B cell (primary cell): ENCODE data around the gene TMC8. TPM values are rescaled to one million over a fixed set of nuclear protein-coding genes. Genes with fewer than 3 reads are reported as not detected.
A peak's percentile ranks its signal among the peaks of the same experiment; 100 is the strongest.

Source experiments
- ATAC-seq: fragments of 200-7000 bp; cut with Tn5 transposase; one replicate; pipeline ENCODE4 v1.10.0; 2021; ENCODE audit warnings: low read depth, mild to moderate bottlenecking, moderate number of reproducible peaks, moderate library complexity
- CTCF ChIA-PET: fragments of 350-600 bp; sonication (Branson Sonifier 250); formaldehyde crosslinking; loops from one replicate; lab custom pipeline; 2021; ENCODE audit warnings: antibody characterized with exemption, inconsistent platforms; lab: Charles Lee
- POLR2A ChIA-PET: fragments of 350-600 bp; sonication (Branson Sonifier 250); formaldehyde crosslinking; loops from one replicate; lab custom pipeline; 2021; ENCODE audit warnings: antibody characterized with exemption; lab: Charles Lee
- DNase-seq: peaks from one replicate; pipeline ENCODE4 v3.0.0; 2013
- H2AFZ ChIP-seq: 2 replicates; pipeline ENCODE4 v1.6.1; 2012; ENCODE audit warnings: mild to moderate bottlenecking, low read depth, low read length; ENCODE audit not compliant: insufficient read depth, poor library complexity, severe bottlenecking
- H3K27ac ChIP-seq, 2 donors: 1 replicate in 1 of 2; 2 replicates in 1 of 2; pipeline ENCODE4 v1.5.1; 2012 to 2013; ENCODE audit warnings: low read length in 2 of 2, mild to moderate bottlenecking in 2 of 2, moderate library complexity in 1 of 2
- H3K27me3 ChIP-seq, 4 experiments: fragments of 200-600 bp in 1 of 4; sonication (generic) in 1 of 4; replicated peaks in 1 of 4; 1 replicate in 2 of 4; 2 replicates in 2 of 4; pipeline versions ENCODE4 v1.6.1 to v1.7.0; 2013 to 2016; ENCODE audit warnings: low read length in 3 of 4, mild to moderate bottlenecking in 2 of 4, mixed read lengths in 1 of 4, moderate library complexity in 1 of 4; ENCODE audit not compliant: insufficient read depth in 4 of 4, control insufficient read depth in 3 of 4; ENCODE audit errors: control extremely low read depth in 1 of 4
- H3K36me3 ChIP-seq, 2 experiments: replicated peaks in 1 of 2; 1 replicate in 1 of 2; 2 replicates in 1 of 2; pipeline versions ENCODE4 v1.6.1 to v1.7.1; 2013; ENCODE audit warnings: low read length in 1 of 2; ENCODE audit not compliant: insufficient read depth in 2 of 2, control insufficient read depth in 1 of 2; ENCODE audit errors: control extremely low read depth in 1 of 2, extremely low read depth in 1 of 2
- H3K4me1 ChIP-seq, 2 donors: fragments of 200-600 bp in 1 of 2; sonication (generic) in 1 of 2; 1 replicate in 1 of 2; 2 replicates in 1 of 2; pipeline versions ENCODE4 v1.5.1 to v1.6.1; 2013 to 2017; ENCODE audit warnings: low read length in 2 of 2; ENCODE audit not compliant: control insufficient read depth in 2 of 2, insufficient read depth in 2 of 2
- H3K4me2 ChIP-seq: replicated peaks from 2 replicates; pipeline ENCODE3; 2012; ENCODE audit warnings: mild to moderate bottlenecking, low read depth, low read length; ENCODE audit not compliant: poor library complexity, severe bottlenecking
- H3K4me3 ChIP-seq, 5 experiments: fragments of 200-600 bp in 1 of 5; sonication (generic) in 1 of 5; 1 replicate in 3 of 5; 2 replicates in 2 of 5; pipeline versions ENCODE4 v1.5.1 to v1.7.0; 2011 to 2016; ENCODE audit warnings: low read length in 4 of 5, mild to moderate bottlenecking in 4 of 5, low read depth in 2 of 5, control low read depth in 1 of 5, moderate library complexity in 1 of 5; ENCODE audit not compliant: insufficient read depth in 1 of 5; ENCODE audit errors: control extremely low read depth in 1 of 5, extremely low read depth in 1 of 5
- H3K79me2 ChIP-seq: fragments of 200-600 bp; sonication (generic); one replicate; pipeline ENCODE4 v1.6.0; 2016; ENCODE audit warnings: low read length; ENCODE audit not compliant: control insufficient read depth, insufficient read depth
- H3K9ac ChIP-seq: fragments of 200-600 bp; sonication (generic); 2 replicates; pipeline ENCODE4 v1.6.1; 2017; ENCODE audit warnings: mild to moderate bottlenecking, low read length, moderate library complexity
- H3K9me3 ChIP-seq, 3 donors: one replicate each; pipeline versions ENCODE4 v1.6.1 to v1.7.1; 2013; ENCODE audit warnings: low read length in 2 of 3; ENCODE audit not compliant: control insufficient read depth in 2 of 3, insufficient read depth in 1 of 3; ENCODE audit errors: control extremely low read depth in 1 of 3
- H4K20me1 ChIP-seq: 2 replicates; pipeline ENCODE4 v1.6.0; 2012; ENCODE audit warnings: mild to moderate bottlenecking, low read length; ENCODE audit not compliant: insufficient read depth, control insufficient read depth, poor library complexity, severe bottlenecking
- H3K27ac Mint-ChIP-seq: one replicate; pipeline ENCODE4 v1.8.0; 2021; ENCODE audit warnings: mixed read lengths
- H3K27me3 Mint-ChIP-seq: one replicate; pipeline ENCODE4 v1.8.0; 2021; ENCODE audit warnings: mixed read lengths
- H3K4me1 Mint-ChIP-seq: one replicate; pipeline ENCODE4 v1.8.0; 2021; ENCODE audit warnings: mixed read lengths
- H3K4me3 Mint-ChIP-seq: one replicate; pipeline ENCODE4 v1.8.0; 2021; ENCODE audit warnings: mixed read lengths
- H3K9me3 Mint-ChIP-seq: one replicate; pipeline ENCODE4 v1.8.0; 2022; ENCODE audit warnings: mixed read lengths; ENCODE audit not compliant: insufficient read depth
- EZH2 ChIP-seq: IDR thresholded peaks from 2 replicates; pipeline ENCODE4 v1.6.1; 2012; ENCODE audit warnings: borderline replicate concordance, low read depth, mild to moderate bottlenecking, moderate library complexity, low read length; ENCODE audit not compliant: insufficient read depth, poor library complexity, severe bottlenecking
- WGBS: methylation state at CpG from one replicate; pipeline ENCODE4 v1.1.5; 2013; ENCODE audit warnings: missing lambda C conversion rate; ENCODE audit not compliant: insufficient coverage; 5-methylcytosine and 5-hydroxymethylcytosine counted together
- intact Hi-C: fragments of 100-400 bp; cut with micrococcal nuclease; formaldehyde crosslinking; loops from one replicate; pipeline ENCODE4 v1.10.0; 2022
- polyA plus RNA-seq: library from polyadenylated mRNA; depleted of rRNA; stranded (reverse); fragments of >200 nt; gene quantifications from 2 replicates; pipeline ENCODE4 v1.2.3, GENCODE V29; 2012
- total RNA-seq, 2 donors: library from RNA; stranded (reverse); fragments of 120-200 nt in 1 of 2; gene quantifications; 1 replicate in 1 of 2; 2 replicates in 1 of 2; pipeline versions ENCODE4 v1.2.3 to v1.2.4, GENCODE V29; 2013 to 2022
- TF ChIP-seq, protein P1 (sequence below): fragments of 200-600 bp; IDR thresholded peaks from one replicate; pipeline ENCODE4 v1.8.0; 2022; ENCODE audit warnings: antibody characterized with exemption, mild to moderate bottlenecking

Gene TMC8
- total and polyA plus RNA-seq, 2 donors (not counting 1 experiment from before 2014, with no cell fraction given), result 235 to 352 TPM

DNA sequence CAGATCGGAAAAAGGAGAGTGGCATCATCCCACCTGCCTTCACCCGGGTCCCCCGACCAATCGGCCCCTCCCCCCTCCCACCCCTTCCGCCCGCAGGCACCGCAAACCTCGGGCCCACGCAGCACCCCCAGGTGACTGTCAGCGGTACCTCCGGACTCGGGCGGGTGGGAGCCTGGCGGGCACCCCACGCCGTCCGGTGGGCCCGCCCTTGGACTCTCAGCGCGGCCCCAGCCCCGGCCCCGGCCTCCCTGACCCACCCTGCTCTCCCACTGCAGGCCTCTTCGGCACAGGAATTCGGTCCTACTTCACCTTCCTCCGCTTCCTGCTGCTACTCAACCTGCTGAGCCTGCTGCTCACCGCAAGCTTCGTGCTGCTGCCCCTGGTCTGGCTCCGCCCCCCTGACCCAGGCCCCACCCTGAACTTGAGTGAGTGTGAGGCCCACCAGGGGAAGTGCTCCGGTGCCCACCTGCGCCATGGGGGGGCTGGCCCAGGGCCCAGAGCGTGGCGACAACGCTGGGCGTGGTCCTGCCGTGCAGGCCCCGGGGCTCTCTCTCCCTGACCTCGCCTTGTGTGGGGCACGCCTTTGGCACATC is 1.6 kb downstream of the TMC8 start:
- peaks cover 0 to 54% of the 10 kb centered on the region in 2 experiments for H3K36me3 ChIP-seq
- ChIA-PET POLR2A (interaction anchor here (0.6 to 22.6 kb wide), 8 partner anchors 9 to 603 kb away, joined by 3 to 432 read pairs (median 6); partner anchors contain the start of gene SYNGR2), CTCF (interaction anchor here (1.0 to 14.1 kb wide), 2 partner anchors 10 to 45 kb away, joined by 3 to 357 read pairs; partner anchors contain the start of genes SYNGR2 and TK1)
- intact Hi-C loops, result loop anchor here (1.0 to 10.0 kb wide), 8 partner anchors 8 to 1703 kb away; partner anchors contain the start of genes C17orf99, CBX4 and SYNGR2
- H3K9ac ChIP-seq, result peak overlapping the region; percentile 91
- ATAC-seq (peak; percentile 61), DNase-seq (peak; percentile 94)
- under 1% methylated on average over 37 of the region's 38 CpGs for WGBS
- H3K79me2 ChIP-seq, result peaks cover 76% of the 10 kb centered on the region
- H3K27me3 ChIP-seq, result no peaks in the 10 kb centered on the region
- H3K4me3 Mint-ChIP-seq, result peak overlapping the region; percentile 99
- peak overlapping the region; percentile 95 for H3K27ac Mint-ChIP-seq
- TF ChIP-seq, protein P1, sequence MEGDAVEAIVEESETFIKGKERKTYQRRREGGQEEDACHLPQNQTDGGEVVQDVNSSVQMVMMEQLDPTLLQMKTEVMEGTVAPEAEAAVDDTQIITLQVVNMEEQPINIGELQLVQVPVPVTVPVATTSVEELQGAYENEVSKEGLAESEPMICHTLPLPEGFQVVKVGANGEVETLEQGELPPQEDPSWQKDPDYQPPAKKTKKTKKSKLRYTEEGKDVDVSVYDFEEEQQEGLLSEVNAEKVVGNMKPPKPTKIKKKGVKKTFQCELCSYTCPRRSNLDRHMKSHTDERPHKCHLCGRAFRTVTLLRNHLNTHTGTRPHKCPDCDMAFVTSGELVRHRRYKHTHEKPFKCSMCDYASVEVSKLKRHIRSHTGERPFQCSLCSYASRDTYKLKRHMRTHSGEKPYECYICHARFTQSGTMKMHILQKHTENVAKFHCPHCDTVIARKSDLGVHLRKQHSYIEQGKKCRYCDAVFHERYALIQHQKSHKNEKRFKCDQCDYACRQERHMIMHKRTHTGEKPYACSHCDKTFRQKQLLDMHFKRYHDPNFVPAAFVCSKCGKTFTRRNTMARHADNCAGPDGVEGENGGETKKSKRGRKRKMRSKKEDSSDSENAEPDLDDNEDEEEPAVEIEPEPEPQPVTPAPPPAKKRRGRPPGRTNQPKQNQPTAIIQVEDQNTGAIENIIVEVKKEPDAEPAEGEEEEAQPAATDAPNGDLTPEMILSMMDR, result peak; percentile 27
- no peak for TF ChIP-seq EZH2
- H2AFZ ChIP-seq, result no peak overlapping the region
- no peaks in the 10 kb centered on the region for H3K9me3 ChIP-seq
- peak overlapping the region; percentile 88 to 92 for H3K27ac ChIP-seq
- no peaks in the 10 kb centered on the region for H3K27me3 Mint-ChIP-seq
- peak overlapping the region in 4 of 5 experiments; percentile 85 to 96 (median 92) for H3K4me3 ChIP-seq
- H3K4me1 ChIP-seq, result peaks cover 53 to 79% of the 10 kb centered on the region in 2 donors
- peaks cover 70% of the 10 kb centered on the region for H3K4me1 Mint-ChIP-seq
- H3K9me3 Mint-ChIP-seq, result no peaks in the 10 kb centered on the region
- H4K20me1 ChIP-seq, result peaks cover 77% of the 10 kb centered on the region
- peak overlapping the region; percentile 100 for H3K4me2 ChIP-seq

GRCh38 chr17:78132767-78133178 is 2.2 kb downstream of the TMC8 start:
- Mint-ChIP-seq H3K9me3 (no peaks in the 10 kb centered on the region), H3K27me3 (no peaks in the 10 kb centered on the region), H3K4me1 (peaks cover 70% of the 10 kb centered on the region), H3K4me3 (peak overlapping the region; percentile 99), H3K27ac (peak overlapping the region; percentile 95)
- DNase-seq (no peak), ATAC-seq (no peak)
- Histone ChIP-seq H3K27me3 (no peaks in the 10 kb centered on the region), H3K79me2 (peaks cover 70% of the 10 kb centered on the region), H3K27ac (peak overlapping the region; percentile 88 to 92), H4K20me1 (peaks cover 77% of the 10 kb centered on the region), H2AFZ (no peak overlapping the region), H3K4me1 (peaks cover 58 to 79% of the 10 kb centered on the region in 2 donors), H3K36me3 (peaks cover 0 to 60% of the 10 kb centered on the region in 2 experiments), H3K9me3 (no peaks in the 10 kb centered on the region), H3K4me3 (peak overlapping the region; percentile 5 to 96 (median 89)), H3K9ac (peak overlapping the region; percentile 91), H3K4me2 (peak overlapping the region; percentile 100)
- 78% methylated on average over 4 of the region's 9 CpGs for WGBS
- intact Hi-C loops, result loop anchor here (1.0 to 10.0 kb wide), 8 partner anchors 8 to 1702 kb away; partner anchors contain the start of genes C17orf99, CBX4 and SYNGR2
- no peak for TF ChIP-seq EZH2
- TF ChIP-seq, protein P1, result no peak
- POLR2A ChIA-PET, result interaction anchor here (0.9 to 22.6 kb wide), 7 partner anchors 9 to 42 kb away, joined by 5 to 432 read pairs (median 9); partner anchors contain the start of gene SYNGR2
- CTCF ChIA-PET, result interaction anchor here (1.0 to 14.1 kb wide), 5 partner anchors 8 to 45 kb away, joined by 3 to 357 read pairs (median 25); partner anchors contain the start of genes SYNGR2 and TK1
